Adrenal gland (tissue), 12 donors: ENCODE data around the gene TMEM108. TPM values are rescaled to one million over a fixed set of nuclear protein-coding genes. Genes with fewer than 3 reads are reported as not detected.

Experiments used
- DNase-seq, 7 donors: peaks; one replicate each; pipeline ENCODE4 v3.0.0-alpha.2; 2019 to 2020
- H3K27ac ChIP-seq, 5 donors: fragments of 200-600 bp; sonication (generic) in 4 of 5; 1 replicate in 3 of 5; 2 replicates in 2 of 5; pipeline versions ENCODE4 v1.5.1 to v1.8.0; 2016 to 2020; ENCODE audit warnings: mild to moderate bottlenecking in 1 of 5
- H3K27me3 ChIP-seq: fragments of 200-600 bp; 2 replicates; pipeline ENCODE4 v1.8.0; 2021
- H3K36me3 ChIP-seq, 2 donors: fragments of 200-600 bp; replicated peaks in 1 of 2; 1 replicate in 1 of 2; 2 replicates in 1 of 2; pipeline versions ENCODE4 v1.5.1 to v1.8.0; 2018 to 2022
- H3K4me1 ChIP-seq, 2 donors: fragments of 200-600 bp; replicated peaks in 1 of 2; 1 replicate in 1 of 2; 2 replicates in 1 of 2; pipeline versions ENCODE4 v1.5.1 to v1.8.0; 2018 to 2021
- H3K4me3 ChIP-seq, 4 donors: fragments of 200-600 bp; sonication (generic) in 3 of 4; one replicate each; pipeline ENCODE4 v1.5.1; 2016 to 2018
- H3K9me3 ChIP-seq, 3 donors: fragments of 200-600 bp; sonication (generic) in 1 of 3; replicated peaks in 1 of 3; 1 replicate in 2 of 3; 2 replicates in 1 of 3; pipeline versions ENCODE4 v1.5.1 to v1.8.0; 2016 to 2021
- CTCF ChIP-seq, 6 experiments: fragments of 450-650 bp in 4 of 6; fragments of 200-600 bp in 2 of 6; sonication (generic) in 1 of 6; IDR thresholded peaks; 1 replicate in 5 of 6; 2 replicates in 1 of 6; pipeline versions ENCODE4 v1.5.1 to v1.8.0; 2016 to 2021; ENCODE audit warnings: antibody characterized with exemption in 6 of 6, mild to moderate bottlenecking in 2 of 6, moderate library complexity in 1 of 6
- POLR2A ChIP-seq, 2 donors: fragments of 450-650 bp; IDR thresholded peaks; one replicate each; pipeline ENCODE4 v1.6.1; 2017; ENCODE audit warnings: antibody characterized with exemption in 2 of 2, mild to moderate bottlenecking in 2 of 2, moderate library complexity in 1 of 2
- WGBS, 4 donors: extraction: QIAGEN DNeasy Blood & Tissue Kit in 2 of 4; methylation state at CpG; one replicate each; pipeline versions ENCODE4 v1.1.5 to v1.1.7; 2013 to 2017; 5-methylcytosine and 5-hydroxymethylcytosine counted together
- intact Hi-C, 2 donors: fragments of 100-400 bp; cut with DNase I; formaldehyde crosslinking; loops; one replicate each; pipeline versions ENCODE4 v1.14.1 to v1.15.0; 2022 to 2023
- polyA plus RNA-seq, 3 donors: library from polyadenylated mRNA; stranded (reverse); fragments of 200-250 nt in 2 of 3; fragments of 350-450 nt in 1 of 3; fragmentation: Illumina TruSeq in 1 of 3; extraction: RNeasy Lipid Tissue Mini Kit (QIAGEN cat#74804) in 1 of 3; gene quantifications; one replicate each; pipeline ENCODE4 v1.2.3, GENCODE V29; 2013 to 2014
- total RNA-seq, 9 donors: library from RNA; depleted of rRNA in 4 of 9; stranded (reverse); fragments of >200 nt in 4 of 9; fragments of 120-200 nt in 1 of 9; fragmentation: NEBNext Ultra II Directional in 1 of 9; extraction: Animal tissue kit (Norgen Biotek cat#: 25700) in 1 of 9; gene quantifications; one replicate each; pipeline versions ENCODE4 v1.1.0 to v1.2.4, GENCODE V29; 2013 to 2023
- donor health status: healthy with polysubstance abuse.
- donor health status: Bipolar disorder and iron deficiency.
- donor health status: DM: yes; HTN: yes; CAD: no.
- donor health status: DM: no; HTN: no; CAD: no.
- donor health status: DM: no; HTN: no; CAD: no.
- donor health status: DM: yes; HTN: yes; CAD: no.

The TMEM108 gene
- total and polyA plus RNA-seq, 12 donors: 0.67 to 38.0 (median 14.8) TPM

DNA sequence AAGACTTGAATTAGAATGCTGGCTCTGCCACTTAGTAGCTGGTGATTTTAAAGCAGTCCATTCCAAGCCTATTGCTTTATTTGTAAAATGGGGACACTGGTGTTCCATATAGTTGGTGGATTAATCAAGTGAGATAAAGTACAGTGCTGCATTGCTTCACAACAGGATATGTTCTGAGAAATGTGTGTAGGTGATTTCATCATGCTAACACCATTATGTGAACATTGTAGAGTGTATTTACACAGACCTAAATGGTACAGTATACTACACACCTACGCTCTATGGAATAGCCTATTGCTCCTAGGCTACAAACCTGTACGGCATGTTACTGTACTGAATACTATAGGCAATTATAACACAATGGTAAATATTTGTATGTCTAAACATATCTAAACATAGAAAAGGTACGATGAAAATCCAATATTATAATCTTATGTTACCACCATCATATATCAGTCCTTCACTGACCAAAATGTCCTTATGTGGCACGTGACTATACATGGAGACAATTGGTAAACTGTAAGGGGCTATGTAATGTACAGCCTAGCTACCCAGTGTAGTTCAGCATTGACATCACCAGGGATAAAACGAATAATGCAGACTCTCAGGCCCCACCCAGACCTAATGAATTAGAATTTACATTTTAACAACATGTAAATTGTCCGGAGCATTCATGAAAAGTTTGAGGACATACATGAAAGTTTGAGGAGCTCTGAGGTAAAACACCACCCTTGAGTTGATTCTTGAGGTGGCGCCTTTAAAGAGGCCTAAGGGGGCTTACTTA is 240.3 kb downstream of the TMEM108 start:
- WGBS, 4 donors: 94 to 96% (median 95%) methylated on average over 7 of the region's 7 CpGs
- Histone ChIP-seq H3K4me1 (peaks cover 0 to 24% of the 10 kb centered on the region in 2 donors), H3K36me3 (no peaks in the 10 kb centered on the region), H3K27ac (peak overlapping the region in 4 of 5 donors; percentile 35 to 80 (median 63)), H3K4me3 (no peak overlapping the region), H3K27me3 (no peaks in the 10 kb centered on the region), H3K9me3 (no peaks in the 10 kb centered on the region)
- TF ChIP-seq POLR2A (IDR thresholded peaks at IDR 0.05) (no peak), CTCF (IDR thresholded peaks at IDR 0.05) (no peak)
- intact Hi-C loops: no loop called here
- DNase-seq: no peak

GRCh38 chr3:133280586-133280985 is 242.4 kb downstream of the TMEM108 start:
- Histone ChIP-seq H3K4me1 (peaks cover 0 to 24% of the 10 kb centered on the region in 2 donors), H3K27ac (peak overlapping the region in 1 of 5 donors; percentile 24), H3K27me3 (no peaks in the 10 kb centered on the region), H3K9me3 (no peaks in the 10 kb centered on the region), H3K4me3 (no peak overlapping the region), H3K36me3 (no peaks in the 10 kb centered on the region)
- 67 to 86% (median 81%) methylated on average over 1 of the region's 1 CpG for WGBS, 4 donors
- intact Hi-C loops: no loop called here
- TF ChIP-seq POLR2A (IDR thresholded peaks at IDR 0.05) (no peak), CTCF (IDR thresholded peaks at IDR 0.05) (no peak)
- DNase-seq: no peak

DNA sequence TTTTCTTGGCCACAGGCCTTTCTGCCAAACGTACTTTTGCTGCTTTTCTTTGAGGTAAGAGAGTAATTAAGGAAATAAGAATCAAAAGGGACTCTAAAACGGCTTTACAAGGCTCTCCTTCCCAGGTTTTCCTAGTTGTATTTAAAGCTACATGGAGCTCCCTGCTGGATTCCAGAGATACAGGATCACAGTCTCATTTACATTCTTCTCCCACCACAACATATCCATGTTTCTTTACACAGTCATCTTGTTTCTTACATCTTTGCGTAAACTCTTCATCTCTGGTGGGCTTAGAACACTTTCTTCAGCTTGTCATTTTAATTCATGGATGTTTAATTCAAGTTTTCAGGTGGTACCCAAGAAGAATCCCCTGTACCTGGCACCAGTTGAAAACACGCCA is 244.0 kb downstream of the TMEM108 start:
- Histone ChIP-seq H3K4me3 (no peak overlapping the region), H3K4me1 (peaks cover 0 to 22% of the 10 kb centered on the region in 2 donors), H3K27ac (no peak overlapping the region), H3K27me3 (no peaks in the 10 kb centered on the region), H3K36me3 (no peaks in the 10 kb centered on the region), H3K9me3 (no peaks in the 10 kb centered on the region)
- intact Hi-C loops: no loop called here
- TF ChIP-seq POLR2A (IDR thresholded peaks at IDR 0.05) (no peak), CTCF (IDR thresholded peaks at IDR 0.05) (no peak)
- DNase-seq: no peak
- 82 to 86% (median 85%) methylated on average over 4 of the region's 4 CpGs for WGBS, 4 donors

GRCh38 chr3:133283958-133284807 is 246.0 kb downstream of the TMEM108 start:
- H3K27ac ChIP-seq: peak overlapping the region in 1 of 5 donors; percentile 61
- H3K4me1 ChIP-seq: peaks cover 0 to 10% of the 10 kb centered on the region in 2 donors
- no peaks in the 10 kb centered on the region for H3K36me3 ChIP-seq
- no peak overlapping the region for H3K4me3 ChIP-seq
- WGBS, 4 donors: 39 to 49% (median 45%) methylated on average over 4 of the region's 4 CpGs
- intact Hi-C loops: no loop called here
- DNase-seq: peak in 6 of 7 donors; percentile 38 to 74 (median 50)
- H3K9me3 ChIP-seq: no peaks in the 10 kb centered on the region
- H3K27me3 ChIP-seq: no peaks in the 10 kb centered on the region
- TF ChIP-seq CTCF (IDR thresholded peaks at IDR 0.05) (no peak), POLR2A (IDR thresholded peaks at IDR 0.05) (no peak)
